Inflammatory macrophage (primary cell): ENCODE data around the gene DMAC2L.

Source experiments
- DNase-seq, 2 donors: peaks; one replicate each; pipeline ENCODE4 v3.0.0-alpha.2; 2020 to 2022

The DMAC2L gene

GRCh38 chr14:50331596-50331995 lies 19.5 kb downstream of the DMAC2L start:
- no peak for DNase-seq

- no peak for DNase-seq
Measured at GRCh38 chr14:50333014-50333509, 20.9 kb downstream of the DMAC2L start.

GRCh38 chr14:50334211-50334610 lies 22.1 kb downstream of the DMAC2L start:
- DNase-seq = no peak

- no peak for DNase-seq
Measured at GRCh38 chr14:50335389-50335788, 23.3 kb downstream of the DMAC2L start.

- no peak for DNase-seq
Measured at GRCh38 chr14:50335989-50336824, 24.1 kb downstream of the DMAC2L start.

GRCh38 chr14:50338587-50338986 lies 26.5 kb downstream of the DMAC2L start:
- DNase-seq = no peak

GRCh38 chr14:50339178-50339804 lies 27.2 kb downstream of the DMAC2L start:
- DNase-seq = no peak

GRCh38 chr14:50340045-50340444 lies 27.9 kb downstream of the DMAC2L start:
- no peak for DNase-seq

GRCh38 chr14:50340963-50341362 lies 28.8 kb downstream of the DMAC2L start:
- DNase-seq = no peak

- DNase-seq = no peak
Measured at GRCh38 chr14:50342221-50343078, 30.3 kb downstream of the DMAC2L start.

GRCh38 chr14:50343434-50343833 lies 31.3 kb downstream of the DMAC2L start:
- DNase-seq = no peak

GRCh38 chr14:50344116-50344775 lies 32.1 kb downstream of the DMAC2L start:
- DNase-seq = no peak

- no peak for DNase-seq
Measured at GRCh38 chr14:50344876-50345563, 32.9 kb downstream of the DMAC2L start.

GRCh38 chr14:50345846-50346422 lies 33.8 kb downstream of the DMAC2L start:
- no peak for DNase-seq

GRCh38 chr14:50347521-50347920 lies 35.4 kb downstream of the DMAC2L start:
- no peak for DNase-seq

GRCh38 chr14:50348933-50349332 lies 36.8 kb downstream of the DMAC2L start:
- no peak for DNase-seq

- peak; percentile 15 to 39 for DNase-seq
Measured at GRCh38 chr14:50350975-50351374, 38.9 kb downstream of the DMAC2L start.

GRCh38 chr14:50352584-50352983 lies 40.5 kb downstream of the DMAC2L start:
- DNase-seq = no peak

- DNase-seq = no peak
Measured at GRCh38 chr14:50353126-50353525, 41.0 kb downstream of the DMAC2L start.

- no peak for DNase-seq
Measured at GRCh38 chr14:50354527-50354926, 42.4 kb downstream of the DMAC2L start.

- DNase-seq = no peak
Measured at GRCh38 chr14:50355692-50356091, 43.6 kb downstream of the DMAC2L start.
